Stomach (tissue), 4 donors: ENCODE measurements around the gene LVRN.

Experiments used
- CTCF ChIP-seq, 7 experiments: fragments of 450-650 bp in 4 of 7; fragments of 200-600 bp in 3 of 7; sonication (generic) in 3 of 7; IDR thresholded peaks; one replicate each; pipeline ENCODE4 v1.5.1; 2016 to 2019; ENCODE audit warnings: antibody characterized with exemption in 7 of 7, control low read depth in 2 of 7, mild to moderate bottlenecking in 1 of 7
- EP300 ChIP-seq: sonication (generic); formaldehyde crosslinking; IDR thresholded peaks from one replicate; pipeline ENCODE4 v1.6.1; 2017; ENCODE audit warnings: antibody characterized with exemption
- POLR2A ChIP-seq, 4 donors: fragments of 450-650 bp; IDR thresholded peaks; one replicate each; pipeline ENCODE4 v1.6.1; 2016; ENCODE audit warnings: antibody characterized with exemption in 4 of 4, control low read depth in 2 of 4, mild to moderate bottlenecking in 1 of 4, moderate library complexity in 1 of 4
- POLR2AphosphoS5 ChIP-seq, 3 donors: sonication (generic); formaldehyde crosslinking; IDR thresholded peaks; one replicate each; pipeline ENCODE4 v1.6.1; 2016; ENCODE audit warnings: antibody characterized with exemption in 3 of 3

- no peak for TF ChIP-seq CTCF (IDR thresholded peaks at IDR 0.05)
- no peak for TF ChIP-seq EP300
- no peak for TF ChIP-seq POLR2AphosphoS5 (IDR thresholded peaks at IDR 0.05)
- TF ChIP-seq POLR2A (IDR thresholded peaks at IDR 0.05) = no peak
Measured at GRCh38 chr5:116035123-116035522, 72.8 kb downstream of the LVRN start.
